HG03432 (cell line): ENCODE results near the gene RFXANK.

Experiments
- ATAC-seq: cut with Tn5 transposase; IDR thresholded peaks from one replicate; pipeline ENCODE4 v1.9.1; 2021; ENCODE audit warnings: mild to moderate bottlenecking, moderate library complexity; ENCODE audit not compliant: unreplicated experiment

The RFXANK gene

DNA sequence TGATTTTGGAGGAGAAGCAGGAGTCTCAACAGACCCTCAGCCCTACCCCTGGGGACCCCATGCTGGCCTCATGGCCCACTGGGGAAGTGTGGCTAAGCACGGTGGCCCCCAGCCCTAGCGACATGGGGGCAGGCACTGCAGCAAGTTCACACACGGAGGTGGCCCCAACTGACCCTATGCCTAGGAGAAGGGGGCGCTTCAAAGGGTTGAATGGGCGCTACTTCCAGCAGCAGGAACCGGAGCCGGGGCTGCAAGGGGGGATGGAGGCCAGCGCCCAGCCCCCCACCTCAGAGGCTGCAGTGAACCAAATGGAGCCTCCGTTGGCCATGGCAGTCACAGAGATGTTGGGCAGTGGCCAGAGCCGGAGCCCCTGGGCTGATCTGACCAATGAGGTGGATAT lies 34.6 kb downstream of the RFXANK start:
- no peak for ATAC-seq

DNA sequence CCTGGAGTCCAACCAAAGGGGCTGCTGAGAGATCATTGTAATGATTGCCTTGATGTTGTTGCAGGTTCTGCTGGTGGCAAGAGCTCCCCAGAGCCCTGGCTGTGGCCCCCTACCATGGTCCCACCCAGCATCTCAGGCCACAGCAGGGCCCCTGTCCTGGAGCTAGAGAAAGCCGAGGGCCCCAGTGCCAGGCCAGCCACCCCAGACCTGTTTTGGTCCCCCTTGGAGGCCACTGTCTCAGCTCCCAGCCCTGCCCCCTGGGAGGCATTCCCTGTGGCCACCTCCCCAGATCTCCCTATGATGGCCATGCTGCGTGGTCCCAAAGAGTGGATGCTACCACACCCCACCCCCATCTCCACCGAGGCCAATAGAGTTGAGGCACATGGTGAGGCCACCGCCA lies 35.2 kb downstream of the RFXANK start:
- ATAC-seq = no peak

DNA sequence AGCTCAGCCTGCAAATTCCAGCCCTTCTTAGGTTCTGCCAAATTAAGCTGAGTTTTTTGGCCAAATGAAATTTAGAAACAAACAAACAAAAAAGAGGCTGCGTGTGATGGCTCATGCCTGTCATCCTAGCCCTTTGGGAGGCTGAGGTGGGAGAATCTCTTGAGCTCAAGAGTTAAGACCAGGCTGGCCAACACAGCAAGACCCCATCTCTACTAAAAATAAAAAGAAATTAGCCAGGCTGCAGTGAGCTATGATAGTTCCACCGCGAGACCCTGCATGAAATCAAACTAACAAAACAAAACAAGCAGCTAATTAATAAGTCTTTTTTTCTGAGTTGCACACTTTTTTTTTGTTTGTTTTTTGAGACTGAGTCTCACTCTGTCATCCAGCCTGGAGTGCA lies 37.6 kb downstream of the RFXANK start:
- no peak for ATAC-seq

- no peak for ATAC-seq
These were observed 38.9 kb downstream of the RFXANK start for GRCh38 chr19:19230999-19231398.

GRCh38 chr19:19232261-19232721 lies 40.2 kb downstream of the RFXANK start:
- ATAC-seq = no peak

- ATAC-seq = no peak
These were observed 42.3 kb downstream of the RFXANK start for GRCh38 chr19:19234220-19234816.

GRCh38 chr19:19236173-19236572 lies 44.1 kb downstream of the RFXANK start:
- ATAC-seq = no peak

DNA sequence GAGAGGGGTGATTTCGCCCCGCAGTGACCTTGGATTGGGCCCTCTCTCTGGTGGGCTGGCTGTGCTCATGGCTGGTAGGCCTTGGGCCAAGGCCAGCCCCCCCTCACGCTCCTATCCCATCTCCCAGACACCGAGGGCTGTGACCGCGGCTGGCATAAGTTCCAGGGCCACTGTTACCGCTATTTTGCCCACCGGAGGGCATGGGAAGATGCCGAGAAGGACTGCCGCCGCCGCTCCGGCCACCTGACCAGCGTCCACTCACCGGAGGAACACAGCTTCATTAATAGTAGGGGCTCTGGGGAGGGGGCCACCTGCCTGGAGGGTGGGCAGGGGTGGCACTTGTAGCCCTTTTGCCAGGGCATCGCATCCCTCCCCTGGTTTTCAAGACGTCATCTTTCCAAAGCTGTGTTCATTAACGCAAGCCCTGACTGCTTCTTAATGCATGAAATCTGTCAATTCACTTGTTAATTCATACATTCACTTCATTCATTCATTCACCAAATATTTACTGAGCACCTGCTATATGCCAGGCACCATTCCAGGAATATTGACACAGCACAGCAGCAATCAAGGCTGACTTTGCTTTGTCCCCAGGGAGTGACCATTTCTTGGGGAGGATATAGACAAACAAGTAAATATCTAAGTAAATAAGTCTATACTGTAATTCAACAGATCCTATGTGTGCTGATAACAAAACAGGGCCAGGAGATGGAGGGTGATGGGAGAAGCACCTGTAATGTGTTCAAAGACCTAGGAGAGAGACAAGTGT lies 46.3 kb downstream of the RFXANK start:
- ATAC-seq = no peak

DNA sequence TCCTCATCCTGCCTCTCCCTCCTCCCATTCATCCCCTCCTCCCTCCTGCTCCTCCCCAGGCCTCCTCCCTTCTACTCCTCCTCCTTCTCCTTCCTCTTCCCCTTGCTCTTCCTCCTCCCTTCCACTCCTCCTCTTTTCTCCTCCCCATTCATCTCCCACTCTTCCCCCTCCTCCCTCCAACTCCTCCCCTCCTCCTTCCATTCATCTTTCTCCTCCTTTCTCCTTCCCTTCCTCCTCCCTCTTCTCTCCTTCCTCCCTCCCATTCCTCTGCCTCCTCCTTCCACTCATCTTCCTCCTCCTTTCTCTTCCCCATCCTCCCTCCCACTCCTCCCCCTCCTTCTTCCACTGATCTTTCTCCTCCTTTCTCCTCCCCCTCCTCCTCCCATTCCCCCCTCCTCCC lies 47.6 kb downstream of the RFXANK start:
- no peak for ATAC-seq

GRCh38 chr19:19240476-19240875 lies 48.4 kb downstream of the RFXANK start:
- ATAC-seq = no peak

DNA sequence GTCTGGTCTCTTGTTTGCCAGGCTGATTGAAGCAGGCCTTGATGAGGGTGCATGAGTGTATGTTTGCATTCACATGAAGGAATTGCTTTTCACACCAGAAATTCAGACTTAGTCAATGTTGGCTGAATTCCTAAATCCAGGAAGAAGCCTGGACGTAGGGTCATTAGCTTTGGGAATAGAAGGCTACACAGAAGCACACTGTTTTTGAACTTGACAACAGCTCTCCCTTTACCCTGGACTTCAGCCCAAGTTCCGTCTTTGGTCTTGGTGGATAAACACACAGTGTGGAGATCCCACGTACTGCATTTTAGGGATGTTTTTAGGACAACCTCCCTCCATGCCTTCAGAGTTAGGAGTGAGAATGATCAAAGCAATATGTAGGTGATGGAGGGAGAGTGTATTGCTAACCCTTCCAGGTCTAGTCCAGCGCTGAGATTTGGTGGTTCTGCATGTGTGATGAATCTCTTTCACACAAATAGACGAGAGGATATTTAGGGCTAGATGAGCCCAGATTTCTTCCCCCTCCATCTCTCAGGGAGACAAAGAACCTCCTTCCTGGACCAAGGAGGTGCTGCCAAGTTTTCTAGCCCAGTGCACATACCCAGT lies 58.2 kb downstream of the RFXANK start:
- no peak for ATAC-seq
